ENCODE measurements around the gene CHERP. TPM values are rescaled to one million over a fixed set of nuclear protein-coding genes. Genes with fewer than 3 reads are reported as not detected.

CHERP gene
- total RNA-seq, 1 experiment from 2014 or later = 13.4 TPM

DNA sequence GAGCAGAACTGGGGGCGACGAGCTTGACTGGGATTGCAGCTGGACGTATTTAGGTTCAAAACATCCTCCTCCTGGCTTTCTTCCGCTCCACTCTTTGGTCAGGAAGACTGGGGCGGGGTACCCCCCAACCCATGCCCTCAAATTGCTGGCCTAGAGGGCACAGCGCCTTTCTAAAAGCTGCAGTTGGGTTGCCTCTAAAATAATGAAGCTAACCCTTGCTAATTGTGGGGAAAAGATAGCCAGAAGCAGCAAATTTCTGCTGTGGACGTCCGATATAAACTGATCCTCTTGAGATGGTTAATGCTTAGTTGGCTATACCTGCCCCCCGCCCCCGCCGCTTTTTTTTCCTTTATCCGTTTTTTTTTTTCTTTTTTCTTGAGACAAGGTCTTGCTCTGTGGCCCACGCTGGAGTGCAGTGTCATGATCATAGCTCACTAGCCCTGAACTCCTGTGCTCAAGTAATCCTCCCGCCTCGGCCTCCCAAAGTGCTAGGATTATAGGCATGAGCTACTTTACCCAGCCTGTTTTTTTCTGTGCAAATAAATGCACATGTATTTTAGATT lies 754 bp upstream of the CHERP start:
- ChIA-PET POLR2A (ENCODE audit: unreplicated experiment) (interaction anchor here (0.8 kb wide), 1 partner anchor 30 kb away, joined by 6 read pairs; no protein-coding TSS in a partner anchor), CTCF (interaction anchor here (0.6 kb wide), 2 partner anchors 52 to 101 kb away, joined by 3 to 4 read pairs; no protein-coding TSS in a partner anchor)
- H3K4me1 ChIP-seq (ENCODE audit: insufficient read depth, low read length) = peaks cover 16% of the 10 kb centered on the region
- intact Hi-C loops (cut with micrococcal nuclease) = no loop called here
- H3K9ac ChIP-seq (ENCODE audit: low read length) = peak overlapping the region; percentile 97
- H3K4me2 ChIP-seq (ENCODE audit: low read length) = peak overlapping the region; percentile 92
- H4K20me1 ChIP-seq (ENCODE audit: low read length) = peaks cover 22% of the 10 kb centered on the region
- no peaks in the 10 kb centered on the region for H3K27me3 ChIP-seq (ENCODE audit: low read length)
- H3F3A ChIP-seq (ENCODE audit: low read length, unreplicated experiment) = no peaks in the 10 kb centered on the region
- ATAC-seq = no peak
- H3K4me3 ChIP-seq (ENCODE audit: low read length) = peak overlapping the region; percentile 96
- TF ChIP-seq EZH2 (IDR thresholded peaks at IDR 0.05; ENCODE audit: low read length, unreplicated experiment) (no peak), EZH2phosphoT487 (IDR thresholded peaks at IDR 0.05; ENCODE audit: borderline replicate concordance, low read length) (no peak)
- TF ChIP-seq, protein P1, sequence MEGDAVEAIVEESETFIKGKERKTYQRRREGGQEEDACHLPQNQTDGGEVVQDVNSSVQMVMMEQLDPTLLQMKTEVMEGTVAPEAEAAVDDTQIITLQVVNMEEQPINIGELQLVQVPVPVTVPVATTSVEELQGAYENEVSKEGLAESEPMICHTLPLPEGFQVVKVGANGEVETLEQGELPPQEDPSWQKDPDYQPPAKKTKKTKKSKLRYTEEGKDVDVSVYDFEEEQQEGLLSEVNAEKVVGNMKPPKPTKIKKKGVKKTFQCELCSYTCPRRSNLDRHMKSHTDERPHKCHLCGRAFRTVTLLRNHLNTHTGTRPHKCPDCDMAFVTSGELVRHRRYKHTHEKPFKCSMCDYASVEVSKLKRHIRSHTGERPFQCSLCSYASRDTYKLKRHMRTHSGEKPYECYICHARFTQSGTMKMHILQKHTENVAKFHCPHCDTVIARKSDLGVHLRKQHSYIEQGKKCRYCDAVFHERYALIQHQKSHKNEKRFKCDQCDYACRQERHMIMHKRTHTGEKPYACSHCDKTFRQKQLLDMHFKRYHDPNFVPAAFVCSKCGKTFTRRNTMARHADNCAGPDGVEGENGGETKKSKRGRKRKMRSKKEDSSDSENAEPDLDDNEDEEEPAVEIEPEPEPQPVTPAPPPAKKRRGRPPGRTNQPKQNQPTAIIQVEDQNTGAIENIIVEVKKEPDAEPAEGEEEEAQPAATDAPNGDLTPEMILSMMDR (conservative IDR thresholded peaks at IDR 0.05; ENCODE audit: low read depth, low read length) = no peak
- no peaks in the 10 kb centered on the region for H3K9me3 ChIP-seq (ENCODE audit: low read length)
- peaks cover 67% of the 10 kb centered on the region for H3K79me2 ChIP-seq (ENCODE audit: low read length)
- H3K36me3 ChIP-seq (ENCODE audit: low read depth, low read length) = peaks cover 13% of the 10 kb centered on the region
- peak overlapping the region; percentile 72 for H2AFZ ChIP-seq (ENCODE audit: low read length)
- DNase-seq = no peak
- H3K27ac ChIP-seq (ENCODE audit: low read length) = peak overlapping the region; percentile 32; the same call in 1 of the 2 replicates
- BruUV-seq (replicated peaks) = TSS peak; percentile 82
- no peaks in the 10 kb centered on the region for H3K9me2 ChIP-seq (replicated peaks; ENCODE audit: low read length)

DNA sequence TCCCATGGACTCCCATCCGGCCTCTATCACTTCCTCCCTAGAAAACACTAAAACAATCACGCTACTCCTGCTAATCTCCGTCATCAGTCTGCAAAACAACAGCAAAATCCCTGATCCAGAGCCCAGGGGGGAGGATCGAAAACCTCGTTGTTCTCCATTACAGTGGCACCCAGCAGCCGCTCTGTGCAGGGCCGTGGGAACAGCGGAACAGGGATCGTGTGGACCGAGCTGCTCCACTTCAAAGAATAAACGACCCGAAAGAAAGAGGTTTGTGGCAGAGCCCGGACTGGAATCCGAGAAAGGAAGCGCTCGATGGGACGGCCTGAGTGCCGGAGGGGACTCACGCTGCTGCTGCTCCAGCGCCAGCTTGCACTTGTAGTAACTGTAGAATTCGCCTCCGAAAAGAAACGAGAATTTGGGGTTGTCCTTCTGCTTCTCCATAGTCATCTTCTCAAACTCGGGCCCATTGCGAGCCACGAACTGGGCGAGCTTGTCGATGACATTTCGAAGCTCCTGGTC lies 652 bp downstream of the CHERP start:
- TF ChIP-seq, protein P1 (conservative IDR thresholded peaks at IDR 0.05; ENCODE audit: low read depth, low read length) = no peak
- TF ChIP-seq EZH2phosphoT487 (IDR thresholded peaks at IDR 0.05; ENCODE audit: borderline replicate concordance, low read length) (no peak), EZH2 (IDR thresholded peaks at IDR 0.05; ENCODE audit: low read length, unreplicated experiment) (no peak)
- peak overlapping the region; percentile 92 for H3K4me2 ChIP-seq (ENCODE audit: low read length)
- peak overlapping the region; percentile 97 for H3K9ac ChIP-seq (ENCODE audit: low read length)
- no peaks in the 10 kb centered on the region for H3K27me3 ChIP-seq (ENCODE audit: low read length)
- intact Hi-C loops (cut with micrococcal nuclease) = no loop called here
- H3K9me2 ChIP-seq (replicated peaks; ENCODE audit: low read length) = no peaks in the 10 kb centered on the region
- no peak for DNase-seq
- H2AFZ ChIP-seq (ENCODE audit: low read length) = peak overlapping the region; percentile 72
- ATAC-seq = peak; percentile 7
- CTCF ChIA-PET = interaction anchor here (0.6 kb wide), 1 partner anchor 145 kb away, joined by 3 read pairs; no protein-coding TSS in a partner anchor
- H3K4me3 ChIP-seq (ENCODE audit: low read length) = peak overlapping the region; percentile 96
- H3K4me1 ChIP-seq (ENCODE audit: insufficient read depth, low read length) = peaks cover 16% of the 10 kb centered on the region
- BruUV-seq (replicated peaks) = TSS peak; percentile 77
- peaks cover 24% of the 10 kb centered on the region for H3K36me3 ChIP-seq (ENCODE audit: low read depth, low read length)
- H3K9me3 ChIP-seq (ENCODE audit: low read length) = no peaks in the 10 kb centered on the region
- H3K79me2 ChIP-seq (ENCODE audit: low read length) = peaks cover 81% of the 10 kb centered on the region
- H4K20me1 ChIP-seq (ENCODE audit: low read length) = peaks cover 33% of the 10 kb centered on the region
- no peaks in the 10 kb centered on the region for H3F3A ChIP-seq (ENCODE audit: low read length, unreplicated experiment)
- POLR2A ChIA-PET (ENCODE audit: unreplicated experiment) = no interaction called here
- peak overlapping the region; percentile 49 for H3K27ac ChIP-seq (ENCODE audit: low read length)

DNA sequence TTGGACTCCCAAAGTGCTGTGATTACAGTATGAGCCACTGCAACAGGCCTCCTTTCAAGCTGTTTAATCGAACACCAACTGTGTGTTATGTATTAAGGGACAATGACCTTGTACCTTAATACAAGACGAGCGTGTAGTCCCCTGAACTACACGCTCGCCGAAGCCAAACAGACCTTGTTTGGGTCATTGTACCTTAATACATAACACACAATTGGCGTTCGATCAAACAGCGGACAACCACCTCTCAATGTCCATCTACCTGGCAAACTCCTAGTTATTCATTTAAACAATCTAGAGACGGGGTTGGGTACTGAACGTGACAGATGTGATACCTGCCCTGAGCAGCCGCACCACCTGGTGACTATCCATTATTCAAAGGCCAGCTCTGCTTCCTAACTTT lies 1.3 kb downstream of the CHERP start:
- no peak overlapping the region for H3K27ac ChIP-seq (ENCODE audit: low read length)
- no peaks in the 10 kb centered on the region for H3K9me2 ChIP-seq (replicated peaks; ENCODE audit: low read length)
- no peaks in the 10 kb centered on the region for H3K9me3 ChIP-seq (ENCODE audit: low read length)
- ChIA-PET CTCF (no interaction called here), POLR2A (ENCODE audit: unreplicated experiment) (no interaction called here)
- peaks cover 36% of the 10 kb centered on the region for H4K20me1 ChIP-seq (ENCODE audit: low read length)
- peaks cover 26% of the 10 kb centered on the region for H3K36me3 ChIP-seq (ENCODE audit: low read depth, low read length)
- ATAC-seq (no peak), DNase-seq (no peak)
- peak overlapping the region; percentile 96 for H3K4me3 ChIP-seq (ENCODE audit: low read length)
- peaks cover 88% of the 10 kb centered on the region for H3K79me2 ChIP-seq (ENCODE audit: low read length)
- no peak for TF ChIP-seq EZH2phosphoT487 (IDR thresholded peaks at IDR 0.05; ENCODE audit: borderline replicate concordance, low read length)
- TF ChIP-seq EZH2 (IDR thresholded peaks at IDR 0.05; ENCODE audit: low read length, unreplicated experiment) = no peak
- TF ChIP-seq, protein P1 (conservative IDR thresholded peaks at IDR 0.05; ENCODE audit: low read depth, low read length) = no peak
- H3K27me3 ChIP-seq (ENCODE audit: low read length) = no peaks in the 10 kb centered on the region
- BruUV-seq (replicated peaks) = no TSS peak
- no peaks in the 10 kb centered on the region for H3F3A ChIP-seq (ENCODE audit: low read length, unreplicated experiment)
- intact Hi-C loops (cut with micrococcal nuclease) = no loop called here
- H3K9ac ChIP-seq (ENCODE audit: low read length) = peak overlapping the region; percentile 97
- peak overlapping the region; percentile 92 for H3K4me2 ChIP-seq (ENCODE audit: low read length)
- no peak overlapping the region for H2AFZ ChIP-seq (ENCODE audit: low read length)
- peaks cover 16% of the 10 kb centered on the region for H3K4me1 ChIP-seq (ENCODE audit: insufficient read depth, low read length)

Measured in PC-3 (cell line).